PC-9 (cell line): Measurements from ENCODE around the gene CNKSR1. TPM values are rescaled to one million over a fixed set of nuclear protein-coding genes. Genes with fewer than 3 reads are reported as not detected.

Experiments
- BruUV-seq: library from RNA; stranded (reverse); fragments of 400-500 nt; replicated peaks from 2 replicates; lab custom pipeline; 2021; lab: Mats Ljungman, UMichigan
- CTCF ChIA-PET: fragments of 300-600 bp; sonication (Branson Sonifier 250); formaldehyde crosslinking; loops from one replicate; lab custom pipeline; 2022; ENCODE audit warnings: antibody characterized with exemption; lab: Charles Lee
- POLR2A ChIA-PET: fragments of 300-600 bp; sonication (Branson Sonifier 250); formaldehyde crosslinking; loops from one replicate; lab custom pipeline; 2022; ENCODE audit warnings: antibody characterized with exemption; ENCODE audit not compliant: unreplicated experiment; lab: Charles Lee
- DNase-seq, 2 experiments: peaks; one replicate each; pipeline versions ENCODE4 v3.0.0 to v3.0.0-alpha.2; 2015 to 2022; ENCODE audit warnings: mixed read lengths in 1 of 2
- H2AFZ ChIP-seq: fragments of 200-600 bp; sonication (generic); 2 replicates; pipeline ENCODE4 v1.8.1; 2017; ENCODE audit warnings: antibody characterized with exemption
- H3F3A ChIP-seq: fragments of 200-600 bp; sonication (generic); 2 replicates; pipeline ENCODE4 v1.8.1; 2017; ENCODE audit warnings: antibody characterized with exemption, mild to moderate bottlenecking, low read depth; ENCODE audit not compliant: insufficient read depth
- H3K27ac ChIP-seq: fragments of 200-600 bp; sonication (generic); 2 replicates; pipeline ENCODE4 v1.6.1; 2016; ENCODE audit warnings: mixed run types
- H3K27me3 ChIP-seq: fragments of 200-600 bp; sonication (generic); 2 replicates; pipeline ENCODE4 v1.6.1; 2016; ENCODE audit warnings: low read depth, mixed run types; ENCODE audit not compliant: insufficient read depth
- H3K36me3 ChIP-seq: fragments of 200-600 bp; sonication (generic); 2 replicates; pipeline ENCODE4 v1.6.1; 2016; ENCODE audit warnings: low read depth, mixed run types
- H3K4me1 ChIP-seq: fragments of 200-600 bp; sonication (generic); replicated peaks from 2 replicates; pipeline ENCODE4 v1.6.1; 2016; ENCODE audit warnings: mixed run types; ENCODE audit not compliant: insufficient read depth
- H3K4me2 ChIP-seq: fragments of 200-600 bp; sonication (generic); 2 replicates; pipeline ENCODE4 v1.6.1; 2017; ENCODE audit warnings: mixed run types
- H3K4me3 ChIP-seq: fragments of 200-600 bp; sonication (generic); 2 replicates; pipeline ENCODE4 v1.6.1; 2016; ENCODE audit warnings: mixed run types
- H3K79me2 ChIP-seq: fragments of 200-600 bp; sonication (generic); 2 replicates; pipeline ENCODE4 v1.6.1; 2017; ENCODE audit warnings: low read depth, mixed run types
- H3K9me2 ChIP-seq: fragments of 200-600 bp; sonication (generic); 2 replicates; pipeline ENCODE4 v1.8.1; 2017; ENCODE audit warnings: mild to moderate bottlenecking; ENCODE audit not compliant: insufficient read depth
- H3K9me3 ChIP-seq: fragments of 200-600 bp; sonication (generic); 2 replicates; pipeline ENCODE4 v1.8.1; 2016; ENCODE audit warnings: low read depth; ENCODE audit not compliant: insufficient read depth
- H4K20me1 ChIP-seq: fragments of 200-600 bp; sonication (generic); 2 replicates; pipeline ENCODE4 v1.8.1; 2017; ENCODE audit not compliant: insufficient read depth
- EZH2 ChIP-seq: fragments of 200-600 bp; sonication (generic); IDR thresholded peaks from 2 replicates; pipeline ENCODE4 v1.8.0; 2017; ENCODE audit warnings: antibody characterized with exemption, low read depth
- intact Hi-C: fragments of 100-400 bp; cut with micrococcal nuclease; formaldehyde crosslinking; loops from one replicate; pipeline ENCODE4 v1.10.0; 2022; ENCODE audit not compliant: unreplicated experiment
- total RNA-seq: library from RNA; stranded (reverse); gene quantifications from 2 replicates; pipeline ENCODE4 v1.2.3, GENCODE V29; 2021
- TF ChIP-seq, protein P1 (sequence below): fragments of 200-600 bp; sonication (generic); conservative IDR thresholded peaks from 2 replicates; pipeline ENCODE4 v1.6.1; 2017; ENCODE audit warnings: mixed run types, antibody characterized with exemption, mild to moderate bottlenecking, moderate library complexity

The CNKSR1 gene
- total RNA-seq, 1 experiment from 2014 or later, result 33.4 TPM

DNA sequence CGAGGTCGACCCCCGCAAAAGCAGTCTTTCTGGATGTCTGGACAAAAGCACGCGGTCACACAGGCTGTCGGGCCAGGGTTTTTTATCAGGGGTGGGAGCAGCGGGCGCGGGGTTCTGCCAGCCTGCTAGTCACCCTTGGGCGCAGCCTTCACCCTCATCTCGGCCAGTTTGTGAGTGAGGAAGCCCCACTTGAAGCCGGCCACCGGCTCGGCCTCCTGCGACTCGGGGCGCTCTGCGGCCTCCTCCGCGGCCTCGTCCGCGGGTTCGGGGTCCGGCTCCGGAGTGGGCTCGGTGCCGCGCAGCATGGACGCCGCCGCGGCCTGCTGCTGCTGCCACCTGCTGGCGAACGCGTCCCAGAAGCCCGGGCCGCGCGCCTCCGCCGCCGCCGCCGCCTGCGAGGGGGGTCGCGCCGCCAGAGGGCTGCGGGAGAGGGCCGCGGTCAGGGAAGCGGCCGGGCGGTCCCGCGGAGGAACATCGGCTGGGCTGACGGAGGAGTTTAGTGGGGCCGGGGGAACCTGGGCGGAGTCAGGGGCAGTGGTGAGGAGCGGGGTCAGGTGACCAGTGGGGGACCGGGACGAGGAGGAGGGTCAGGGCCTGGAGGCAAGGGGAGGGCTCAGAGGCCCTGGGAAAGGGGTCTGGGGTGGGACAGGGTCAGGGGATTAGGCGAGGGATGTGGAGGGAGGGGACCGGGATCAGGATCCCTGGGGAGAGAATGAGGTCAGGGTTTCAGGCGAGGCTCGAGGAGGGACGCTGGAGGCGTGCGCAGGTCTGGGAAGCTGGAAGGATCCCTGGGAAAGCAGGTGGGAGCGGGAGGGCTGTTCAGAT, 13.0 kb upstream of the CNKSR1 start:
- Histone ChIP-seq H3K4me1 (0 out of 2 replicates have a peak, but pooled peaks cover 3% of the 10 kb centered on the region), H3K79me2 (no peaks in the 10 kb centered on the region), H3F3A (no peaks in the 10 kb centered on the region; the same call in 1 of the 2 replicates), H3K27me3 (peaks cover 18% of the 10 kb centered on the region), H3K9me2 (no peaks in the 10 kb centered on the region), H3K36me3 (no peaks in the 10 kb centered on the region), H2AFZ (peak overlapping the region; percentile 75), H4K20me1 (no peaks in the 10 kb centered on the region), H3K4me3 (peak overlapping the region; percentile 54; the same call in 1 of the 2 replicates), H3K4me2 (peak overlapping the region; percentile 71), H3K27ac (no peak overlapping the region), H3K9me3 (no peaks in the 10 kb centered on the region)
- intact Hi-C loops, result loop anchor here (5.0 to 10.0 kb wide), 3 partner anchors 57 to 269 kb away; no protein-coding TSS in a partner anchor
- BruUV-seq, result no TSS peak
- POLR2A ChIA-PET, result no interaction called here
- CTCF ChIA-PET, result interaction anchor here (0.6 kb wide), 1 partner anchor 38 kb away, joined by 5 read pairs; no protein-coding TSS in a partner anchor
- TF ChIP-seq, protein P1, sequence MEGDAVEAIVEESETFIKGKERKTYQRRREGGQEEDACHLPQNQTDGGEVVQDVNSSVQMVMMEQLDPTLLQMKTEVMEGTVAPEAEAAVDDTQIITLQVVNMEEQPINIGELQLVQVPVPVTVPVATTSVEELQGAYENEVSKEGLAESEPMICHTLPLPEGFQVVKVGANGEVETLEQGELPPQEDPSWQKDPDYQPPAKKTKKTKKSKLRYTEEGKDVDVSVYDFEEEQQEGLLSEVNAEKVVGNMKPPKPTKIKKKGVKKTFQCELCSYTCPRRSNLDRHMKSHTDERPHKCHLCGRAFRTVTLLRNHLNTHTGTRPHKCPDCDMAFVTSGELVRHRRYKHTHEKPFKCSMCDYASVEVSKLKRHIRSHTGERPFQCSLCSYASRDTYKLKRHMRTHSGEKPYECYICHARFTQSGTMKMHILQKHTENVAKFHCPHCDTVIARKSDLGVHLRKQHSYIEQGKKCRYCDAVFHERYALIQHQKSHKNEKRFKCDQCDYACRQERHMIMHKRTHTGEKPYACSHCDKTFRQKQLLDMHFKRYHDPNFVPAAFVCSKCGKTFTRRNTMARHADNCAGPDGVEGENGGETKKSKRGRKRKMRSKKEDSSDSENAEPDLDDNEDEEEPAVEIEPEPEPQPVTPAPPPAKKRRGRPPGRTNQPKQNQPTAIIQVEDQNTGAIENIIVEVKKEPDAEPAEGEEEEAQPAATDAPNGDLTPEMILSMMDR, result peak; percentile 43; the same call in 1 of the 2 replicates
- TF ChIP-seq EZH2, result no peak
- DNase-seq, result peak in 1 of 2 experiments; percentile 38

DNA sequence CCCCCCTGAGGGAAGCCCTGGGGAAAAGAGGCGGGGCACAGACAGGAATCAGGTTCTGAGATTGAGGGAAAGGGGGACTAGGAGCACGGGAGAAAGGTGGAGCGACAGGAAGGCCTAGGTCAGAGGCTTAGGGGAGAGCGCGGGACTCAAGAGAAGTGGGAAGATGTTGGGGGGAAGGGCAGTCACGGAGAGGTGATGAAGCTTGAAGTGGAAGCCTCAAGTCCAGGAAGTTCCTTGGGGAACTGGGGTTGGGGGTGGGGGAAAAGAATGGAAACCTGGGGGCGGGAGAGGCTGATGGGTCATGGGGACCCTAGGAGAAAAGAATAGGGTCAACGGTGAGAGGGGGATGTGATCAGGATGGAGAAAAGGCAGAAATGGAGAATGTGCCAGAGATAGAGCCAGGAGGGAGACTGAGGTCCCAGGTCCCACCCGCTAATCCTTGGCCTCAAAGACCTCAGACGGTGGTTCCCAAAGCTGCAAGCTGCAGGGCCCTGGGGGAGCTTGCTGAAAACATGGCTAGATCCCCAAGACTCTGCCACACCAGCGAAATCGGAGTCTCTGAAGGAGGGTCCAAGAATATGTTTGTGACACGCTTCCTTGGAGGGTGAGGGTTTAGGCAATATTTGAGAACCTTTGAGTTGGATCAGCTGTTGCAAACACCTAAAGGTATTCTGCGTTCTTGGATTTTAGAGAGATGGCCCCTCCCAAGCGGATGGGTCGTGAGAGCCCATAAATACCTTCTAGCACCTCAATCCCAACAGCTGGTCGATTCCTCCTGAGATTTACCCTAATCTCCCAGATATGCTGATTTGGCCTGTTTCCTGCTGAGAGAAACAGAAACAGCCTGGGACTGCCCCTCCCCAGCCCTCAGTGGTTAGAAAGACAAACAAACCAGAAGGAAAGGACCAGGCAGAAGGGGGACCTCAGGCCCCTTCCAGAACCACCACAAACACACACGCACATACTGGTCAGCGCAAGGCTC, 12.1 kb upstream of the CNKSR1 start:
- POLR2A ChIA-PET, result interaction anchor here (0.5 kb wide), 1 partner anchor 267 kb away, joined by 12 read pairs; no protein-coding TSS in a partner anchor
- intact Hi-C loops, result loop anchor here (5.0 to 10.0 kb wide), 3 partner anchors 58 to 270 kb away; no protein-coding TSS in a partner anchor
- no peak overlapping the region for H3K27ac ChIP-seq
- H3K27me3 ChIP-seq, result peaks cover 18% of the 10 kb centered on the region
- no peak overlapping the region for H3K4me3 ChIP-seq
- 0 out of 2 replicates have a peak, but pooled peaks cover 3% of the 10 kb centered on the region for H3K4me1 ChIP-seq
- no peak for TF ChIP-seq EZH2
- TF ChIP-seq, protein P1, result no peak
- H3K9me3 ChIP-seq, result no peaks in the 10 kb centered on the region
- no peaks in the 10 kb centered on the region for H4K20me1 ChIP-seq
- BruUV-seq, result no TSS peak
- no peaks in the 10 kb centered on the region; the same call in 1 of the 2 replicates for H3F3A ChIP-seq
- CTCF ChIA-PET, result no interaction called here
- H3K9me2 ChIP-seq, result no peaks in the 10 kb centered on the region
- peaks cover 3% of the 10 kb centered on the region for H3K79me2 ChIP-seq
- no peak overlapping the region; the same call in 1 of the 2 replicates for H2AFZ ChIP-seq
- no peaks in the 10 kb centered on the region for H3K36me3 ChIP-seq
- H3K4me2 ChIP-seq, result peak overlapping the region; percentile 71
- no peak for DNase-seq
